GM06990 (cell line): ENCODE results near the gene SLC30A10.

ENCODE experiments used
- DNase-seq: peaks from one replicate; pipeline ENCODE4 v3.0.0-alpha.2; 2011; ENCODE audit not compliant: insufficient read length; ENCODE audit errors: extremely low read depth
- H3K27me3 ChIP-seq: replicated peaks from 2 replicates; pipeline ENCODE4 v1.6.0; 2011; ENCODE audit warnings: low read length; ENCODE audit not compliant: control insufficient read depth, insufficient read depth
- H3K36me3 ChIP-seq: 2 replicates; pipeline ENCODE4 v1.5.1; 2011; ENCODE audit warnings: low read length; ENCODE audit not compliant: control insufficient read depth, insufficient read depth
- H3K4me3 ChIP-seq: replicated peaks from 2 replicates; pipeline ENCODE4 v1.5.1; 2011; ENCODE audit warnings: low read depth, mild to moderate bottlenecking, control low read depth, low read length
- TF ChIP-seq, protein P1 (sequence below): IDR thresholded peaks from 2 replicates; pipeline ENCODE4 v1.5.1; 2011; ENCODE audit warnings: low read length, control low read depth, mild to moderate bottlenecking, inconsistent platforms; ENCODE audit not compliant: insufficient read depth, poor library complexity, severe bottlenecking

Gene SLC30A10

DNA sequence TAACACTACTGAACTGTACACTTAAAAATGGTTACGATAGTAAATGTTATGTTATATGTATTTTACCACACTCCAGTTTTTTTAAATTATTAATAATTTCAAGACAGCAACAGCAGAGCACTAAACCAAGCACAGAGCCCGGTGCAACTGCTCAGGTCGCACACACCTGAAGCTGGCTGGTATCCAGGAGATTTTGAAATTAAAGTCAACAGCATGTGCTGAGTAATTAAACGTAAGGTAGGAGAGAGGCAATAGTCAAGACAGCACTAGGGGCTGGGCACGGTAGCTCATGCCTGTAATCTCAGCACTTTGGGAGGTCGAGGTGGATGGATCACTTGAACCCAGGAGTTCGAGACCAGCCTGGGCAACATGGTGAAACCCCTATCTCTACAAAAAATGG, 35.1 kb upstream of the SLC30A10 start:
- TF ChIP-seq, protein P1, sequence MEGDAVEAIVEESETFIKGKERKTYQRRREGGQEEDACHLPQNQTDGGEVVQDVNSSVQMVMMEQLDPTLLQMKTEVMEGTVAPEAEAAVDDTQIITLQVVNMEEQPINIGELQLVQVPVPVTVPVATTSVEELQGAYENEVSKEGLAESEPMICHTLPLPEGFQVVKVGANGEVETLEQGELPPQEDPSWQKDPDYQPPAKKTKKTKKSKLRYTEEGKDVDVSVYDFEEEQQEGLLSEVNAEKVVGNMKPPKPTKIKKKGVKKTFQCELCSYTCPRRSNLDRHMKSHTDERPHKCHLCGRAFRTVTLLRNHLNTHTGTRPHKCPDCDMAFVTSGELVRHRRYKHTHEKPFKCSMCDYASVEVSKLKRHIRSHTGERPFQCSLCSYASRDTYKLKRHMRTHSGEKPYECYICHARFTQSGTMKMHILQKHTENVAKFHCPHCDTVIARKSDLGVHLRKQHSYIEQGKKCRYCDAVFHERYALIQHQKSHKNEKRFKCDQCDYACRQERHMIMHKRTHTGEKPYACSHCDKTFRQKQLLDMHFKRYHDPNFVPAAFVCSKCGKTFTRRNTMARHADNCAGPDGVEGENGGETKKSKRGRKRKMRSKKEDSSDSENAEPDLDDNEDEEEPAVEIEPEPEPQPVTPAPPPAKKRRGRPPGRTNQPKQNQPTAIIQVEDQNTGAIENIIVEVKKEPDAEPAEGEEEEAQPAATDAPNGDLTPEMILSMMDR: no peak
- H3K27me3 ChIP-seq: no peaks in the 10 kb centered on the region
- H3K4me3 ChIP-seq: no peak overlapping the region
- no peak for DNase-seq
- no peaks in the 10 kb centered on the region; the same call in none of the 2 replicates for H3K36me3 ChIP-seq

DNA sequence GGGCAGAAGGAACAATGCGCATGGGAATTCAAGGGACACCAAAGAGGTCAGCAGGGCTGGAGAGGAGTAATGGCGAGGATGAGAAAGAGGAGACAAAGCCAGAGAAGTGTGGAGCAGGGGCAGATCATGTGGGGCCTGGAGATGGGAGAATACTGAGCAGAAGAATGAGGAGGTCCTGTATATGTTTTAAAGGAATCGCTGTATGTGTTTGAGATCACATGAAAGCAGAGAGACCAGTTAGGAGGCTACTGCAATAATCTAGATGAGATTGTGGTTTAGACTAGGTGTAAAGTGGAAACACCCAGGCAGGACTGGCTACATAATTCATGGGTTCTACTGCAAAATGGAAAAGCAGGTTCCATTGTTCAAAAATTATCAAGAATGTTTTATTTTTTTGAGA, 33.3 kb upstream of the SLC30A10 start:
- Histone ChIP-seq H3K36me3 (no peaks in the 10 kb centered on the region), H3K27me3 (no peaks in the 10 kb centered on the region), H3K4me3 (no peak overlapping the region)
- TF ChIP-seq, protein P1: no peak
- DNase-seq: no peak

DNA sequence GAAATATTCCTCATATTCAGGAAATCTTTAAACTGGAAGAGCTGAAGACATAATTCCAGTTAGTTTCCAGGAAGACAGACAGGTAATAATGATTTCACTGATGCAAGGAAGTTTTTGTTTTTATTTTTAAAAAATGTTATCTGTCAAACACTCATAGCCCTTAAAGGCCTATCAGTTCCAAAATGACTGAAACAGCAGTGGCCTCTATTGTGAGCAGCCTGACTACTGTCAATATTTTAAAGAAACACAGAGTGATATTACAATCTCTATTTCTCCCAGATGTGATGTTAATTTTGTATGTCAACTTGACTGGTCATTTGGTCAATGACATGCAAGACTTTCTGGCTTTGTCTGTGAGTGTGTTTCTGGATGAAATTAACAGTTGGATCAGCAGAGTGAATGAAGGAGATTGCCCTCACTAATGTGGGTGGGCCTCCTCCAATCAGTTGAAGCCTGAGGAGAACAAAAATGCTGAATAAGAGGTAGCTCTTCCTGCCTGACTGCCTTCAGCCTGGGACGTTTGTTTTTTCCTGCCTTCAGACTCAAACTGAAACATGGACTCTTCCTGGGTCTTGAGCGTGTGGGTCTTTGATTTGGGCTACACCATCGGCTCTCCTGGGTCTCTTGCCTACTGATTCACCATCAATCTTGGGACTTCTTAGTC, 31.3 kb upstream of the SLC30A10 start:
- no peaks in the 10 kb centered on the region for H3K27me3 ChIP-seq
- DNase-seq: no peak
- TF ChIP-seq, protein P1: no peak
- no peaks in the 10 kb centered on the region for H3K36me3 ChIP-seq
- no peak overlapping the region for H3K4me3 ChIP-seq

DNA sequence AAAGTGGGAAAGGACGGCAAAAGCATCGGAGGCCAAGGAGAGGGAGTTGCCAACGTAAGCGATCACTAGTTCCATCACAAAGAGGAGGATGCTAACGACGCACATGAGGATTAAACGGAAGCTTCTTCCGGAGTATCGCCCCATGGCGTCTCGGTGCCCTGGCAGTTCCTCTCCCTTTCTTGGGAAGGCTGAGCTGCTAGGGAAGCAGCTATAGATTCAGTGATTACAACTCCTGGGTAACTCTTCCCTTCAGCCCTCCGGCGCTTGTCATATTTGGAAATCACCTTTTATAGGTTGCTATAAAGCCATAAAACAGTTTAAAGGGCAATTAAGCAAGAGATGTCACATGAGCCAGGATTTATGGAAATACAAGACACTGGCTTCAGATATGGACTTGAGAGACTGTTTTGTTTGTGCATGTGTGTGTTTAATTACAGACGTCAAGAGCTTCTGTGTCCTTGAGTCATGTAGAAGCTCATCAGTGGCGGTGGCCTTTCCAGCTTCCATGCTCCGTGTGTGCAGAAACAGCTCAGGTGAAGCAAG, 30.6 kb upstream of the SLC30A10 start:
- H3K36me3 ChIP-seq: no peaks in the 10 kb centered on the region
- H3K4me3 ChIP-seq: no peak overlapping the region
- TF ChIP-seq, protein P1: no peak
- DNase-seq: no peak
- H3K27me3 ChIP-seq: no peaks in the 10 kb centered on the region

DNA sequence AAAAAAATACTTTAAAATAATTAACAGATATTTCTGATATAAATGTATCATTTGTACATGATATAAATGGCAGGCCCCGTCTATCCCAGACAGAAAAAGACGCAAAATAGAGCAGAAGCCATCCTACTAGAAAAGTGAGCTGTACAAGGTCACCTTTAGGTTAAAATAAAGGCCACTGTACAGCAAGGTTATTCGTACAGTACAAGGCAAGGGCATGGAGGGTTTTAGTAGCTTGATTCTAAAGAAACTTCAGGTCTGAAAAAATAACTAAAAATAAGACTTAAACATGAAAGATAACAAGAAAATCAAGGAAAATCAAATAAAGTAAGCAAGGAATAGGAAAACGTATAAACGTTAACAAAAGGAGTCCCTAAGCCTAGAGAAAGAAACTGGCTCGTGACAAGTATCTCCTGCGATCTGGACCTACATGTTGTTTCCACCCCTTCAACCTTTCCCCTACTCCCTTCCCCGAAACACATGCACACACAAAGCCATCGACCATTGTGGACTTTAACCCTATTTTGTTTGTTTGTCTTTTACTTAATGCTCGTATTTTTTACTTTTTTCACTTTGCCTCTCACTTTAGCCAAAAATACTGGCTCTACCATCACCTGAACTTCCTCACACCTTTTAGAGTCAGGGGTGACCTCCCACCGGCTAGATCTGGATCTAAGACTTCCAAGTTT, 26.5 kb upstream of the SLC30A10 start:
- no peak overlapping the region for H3K4me3 ChIP-seq
- TF ChIP-seq, protein P1: no peak
- H3K36me3 ChIP-seq: no peaks in the 10 kb centered on the region
- no peak for DNase-seq
- no peaks in the 10 kb centered on the region for H3K27me3 ChIP-seq
